PFSK-1 (cell line): ENCODE data around the gene AP4S1.

ENCODE experiments used
- FOXP2 ChIP-seq: optimal IDR thresholded peaks from 2 replicates; pipeline ENCODE3; 2011; ENCODE audit warnings: borderline replicate concordance, control low read depth, inconsistent platforms; ENCODE audit not compliant: insufficient read depth; ENCODE audit errors: extremely low read length, extremely low read depth
- POLR2AphosphoS5 ChIP-seq: IDR thresholded peaks from 2 replicates; pipeline ENCODE4 v1.6.1; 2012; ENCODE audit warnings: low read depth, mild to moderate bottlenecking, control low read depth, low read length, moderate library complexity
- REST ChIP-seq, 2 experiments: IDR thresholded peaks; 2 replicates each; pipeline versions ENCODE4 v1.6.1 to v1.8.0; 2011 to 2012; ENCODE audit warnings: low read depth in 2 of 2, low read length in 2 of 2, control low read depth in 1 of 2, inconsistent platforms in 1 of 2, mild to moderate bottlenecking in 1 of 2, moderate library complexity in 1 of 2; ENCODE audit not compliant: insufficient read depth in 1 of 2
- SIN3A ChIP-seq: IDR thresholded peaks from 2 replicates; pipeline ENCODE4 v1.6.1; 2012; ENCODE audit warnings: mild to moderate bottlenecking, low read length, moderate library complexity, borderline replicate concordance; ENCODE audit not compliant: insufficient read depth
- TAF1 ChIP-seq: IDR thresholded peaks from 2 replicates; pipeline ENCODE4 v1.6.1; 2012; ENCODE audit warnings: low read length, control low read depth, borderline replicate concordance; ENCODE audit not compliant: insufficient read depth

AP4S1 gene

GRCh38 chr14:31059152-31059924 lies 33.9 kb downstream of the AP4S1 start:
- TF ChIP-seq POLR2AphosphoS5, result no peak
- no peak for TF ChIP-seq TAF1
- TF ChIP-seq SIN3A, result no peak
- TF ChIP-seq REST (IDR thresholded peaks at IDR 0.05; ENCODE audit: insufficient read depth in 1 of 2, low read depth in 2 of 2, low read length in 2 of 2), result no peak
- TF ChIP-seq FOXP2, result no peak

- no peak for TF ChIP-seq TAF1
- TF ChIP-seq SIN3A, result no peak
- no peak for TF ChIP-seq FOXP2
- TF ChIP-seq REST (IDR thresholded peaks at IDR 0.05; ENCODE audit: insufficient read depth in 1 of 2, low read depth in 2 of 2, low read length in 2 of 2), result no peak
- no peak for TF ChIP-seq POLR2AphosphoS5
Measured at GRCh38 chr14:31060253-31060875, 34.9 kb downstream of the AP4S1 start.

GRCh38 chr14:31068235-31068634 lies 42.8 kb downstream of the AP4S1 start:
- TF ChIP-seq FOXP2, result no peak
- TF ChIP-seq SIN3A, result no peak
- no peak for TF ChIP-seq POLR2AphosphoS5
- TF ChIP-seq TAF1, result no peak
- no peak for TF ChIP-seq REST (IDR thresholded peaks at IDR 0.05; ENCODE audit: insufficient read depth in 1 of 2, low read depth in 2 of 2, low read length in 2 of 2)

GRCh38 chr14:31069343-31069742 lies 43.9 kb downstream of the AP4S1 start:
- TF ChIP-seq FOXP2, result no peak
- TF ChIP-seq POLR2AphosphoS5, result no peak
- TF ChIP-seq SIN3A, result no peak

GRCh38 chr14:31070431-31070830 lies 45.0 kb downstream of the AP4S1 start:
- no peak for TF ChIP-seq REST (IDR thresholded peaks at IDR 0.05; ENCODE audit: insufficient read depth in 1 of 2, low read depth in 2 of 2, low read length in 2 of 2)
